ENCODE measurements around the gene PPA2.
"Not testable (repeated sequence)": the region's sequence is repeated elsewhere in the genome, so short reads cannot be mapped to it uniquely, and the experiment has no call there.

PPA2 gene

DNA sequence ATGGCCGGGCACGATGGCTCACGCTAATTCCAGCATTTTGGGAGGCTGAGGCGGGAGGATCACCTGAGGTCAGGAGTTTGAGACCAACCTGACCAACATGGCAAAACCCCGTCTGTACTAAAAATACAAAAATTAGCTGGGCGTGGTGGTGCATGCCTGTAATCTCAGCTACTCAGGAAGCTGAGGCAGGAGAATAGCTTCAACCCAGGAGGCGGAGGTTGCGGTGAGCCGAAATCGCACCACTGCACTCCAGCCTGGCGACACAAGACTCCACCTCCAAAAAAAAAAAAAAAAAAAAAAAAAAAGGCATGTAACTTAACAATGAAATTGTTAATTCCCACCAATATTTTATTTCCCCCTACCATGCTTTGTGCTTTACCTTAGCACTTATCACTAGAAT is 15.3 kb downstream of the PPA2 start:
- DNase-seq (ENCODE audit: low spot score) = not testable (repeated sequence)

DNA sequence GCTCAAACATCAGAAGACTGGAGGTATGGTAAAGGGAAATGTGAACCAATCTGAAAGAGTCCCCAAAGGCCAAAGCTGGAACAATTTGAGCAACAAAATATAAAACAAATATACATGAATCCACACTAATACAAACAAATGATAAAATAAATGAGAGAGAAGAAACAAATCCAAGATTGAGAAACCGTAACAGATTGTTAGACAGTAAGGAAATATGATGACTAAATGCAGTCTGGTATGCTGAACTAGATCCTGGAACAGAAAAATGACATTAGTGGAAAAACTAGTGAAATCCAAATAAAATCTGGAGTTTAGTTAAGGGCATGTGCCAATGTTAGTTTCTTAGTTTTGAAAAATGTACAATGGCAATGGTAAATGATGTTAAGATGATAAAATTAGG is 15.9 kb downstream of the PPA2 start:
- no peak for DNase-seq (ENCODE audit: low spot score)

DNA sequence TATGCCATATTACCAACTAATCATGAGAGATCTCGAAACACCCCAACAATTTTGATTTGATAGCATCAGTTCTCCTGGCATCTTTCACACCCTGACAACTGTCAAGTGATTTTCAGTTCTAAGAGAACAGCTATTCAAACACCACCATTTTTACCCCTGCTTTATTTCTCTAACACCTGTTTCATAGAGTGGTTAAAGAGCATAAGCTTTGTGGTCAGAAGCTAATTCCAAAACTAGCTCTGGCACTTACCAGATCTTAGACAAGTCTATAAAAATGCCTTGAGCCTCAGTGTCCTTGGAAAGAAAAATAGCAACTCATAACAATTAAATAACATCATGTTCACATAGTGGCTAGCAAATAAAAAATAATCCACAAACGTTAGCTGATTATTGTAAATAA is 17.9 kb downstream of the PPA2 start:
- no peak for DNase-seq (ENCODE audit: low spot score)

DNA sequence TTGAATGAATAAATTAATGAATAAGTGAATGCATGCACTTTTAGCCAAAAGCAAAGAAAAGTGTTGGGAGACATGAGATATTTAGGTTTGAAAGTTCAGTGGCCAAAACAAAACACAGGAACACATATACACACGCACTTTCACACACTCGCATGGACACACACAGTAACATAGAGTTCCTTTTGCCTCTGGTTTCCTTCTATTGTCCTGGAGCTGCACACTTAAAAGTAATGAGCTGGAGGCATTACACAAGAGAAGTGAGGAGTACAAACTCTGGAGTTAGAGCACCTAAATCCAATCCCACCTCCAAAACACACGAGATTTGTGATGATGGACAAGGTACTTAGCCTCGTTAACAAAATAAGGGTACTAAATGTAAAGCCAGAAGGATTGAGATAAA is 18.7 kb downstream of the PPA2 start:
- no peak for DNase-seq (ENCODE audit: low spot score)

DNA sequence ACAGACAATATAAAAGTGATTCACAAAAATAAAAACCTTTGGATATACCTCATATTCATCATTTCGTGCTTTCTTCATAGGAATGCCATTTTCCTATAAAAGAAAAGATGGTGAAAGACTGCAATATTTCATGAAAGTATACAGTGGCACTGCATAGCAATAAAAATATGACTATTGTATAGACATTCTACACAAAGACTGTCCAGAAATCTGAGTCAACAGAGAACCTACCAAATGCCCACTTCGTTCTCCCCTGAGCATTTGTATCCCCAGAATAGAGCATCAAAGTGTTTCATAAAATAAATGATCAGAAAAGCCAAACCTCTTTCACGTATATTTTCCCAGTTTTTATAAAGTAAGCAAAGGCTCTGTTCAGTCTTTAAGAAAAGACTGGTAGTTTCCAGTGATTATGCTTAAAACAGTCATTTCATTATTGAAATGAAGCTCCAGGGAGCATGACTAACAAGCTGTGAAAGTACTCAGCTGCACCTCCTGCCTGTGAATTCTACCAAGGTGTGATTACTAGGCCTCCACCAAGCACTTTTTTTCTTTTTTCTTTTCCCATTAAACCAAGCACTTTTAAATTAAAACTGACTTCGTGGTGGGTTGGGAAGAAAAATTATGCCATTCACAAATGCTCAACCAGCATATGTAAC is 20.2 kb downstream of the PPA2 start:
- no peak for DNase-seq (ENCODE audit: low spot score)

DNA sequence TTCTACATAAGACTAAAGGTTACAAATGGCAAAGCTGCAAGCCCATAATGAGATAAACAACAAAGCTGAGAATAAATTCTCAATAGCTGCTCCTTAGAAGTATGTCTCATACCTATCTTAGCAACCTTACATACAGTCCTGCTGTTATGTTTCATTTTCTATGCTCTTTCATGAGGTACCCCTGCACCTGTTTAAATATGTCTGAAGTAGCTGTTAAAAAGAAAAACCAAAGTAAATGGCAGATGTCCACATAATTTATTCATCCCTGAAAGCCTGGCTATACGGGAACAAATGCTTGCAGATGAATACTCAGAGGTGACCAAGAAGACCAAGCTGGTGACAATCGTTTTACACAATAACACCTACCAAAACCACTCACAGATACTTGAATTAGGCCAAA is 22.5 kb downstream of the PPA2 start:
- DNase-seq (ENCODE audit: low spot score) = no peak

DNA sequence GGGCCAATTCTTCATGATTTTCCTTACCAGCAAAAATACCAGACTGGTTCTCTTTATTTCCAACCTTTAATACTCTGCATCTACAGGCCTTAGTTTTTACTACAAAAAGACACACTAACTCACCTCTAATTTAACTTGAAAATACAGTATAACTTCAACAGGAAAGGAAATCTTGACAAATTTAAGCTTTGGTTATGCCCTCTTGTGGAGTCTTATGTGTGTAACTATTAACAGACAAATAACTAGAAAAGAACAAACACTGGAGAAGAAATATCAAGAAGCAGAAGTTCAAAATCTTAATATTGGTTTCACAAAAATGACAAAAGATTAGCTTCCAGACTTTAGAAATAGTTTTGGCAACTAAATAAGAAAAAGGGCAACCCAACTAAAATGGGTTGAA is 33.0 kb downstream of the PPA2 start:
- no peak for DNase-seq (ENCODE audit: low spot score)

DNA sequence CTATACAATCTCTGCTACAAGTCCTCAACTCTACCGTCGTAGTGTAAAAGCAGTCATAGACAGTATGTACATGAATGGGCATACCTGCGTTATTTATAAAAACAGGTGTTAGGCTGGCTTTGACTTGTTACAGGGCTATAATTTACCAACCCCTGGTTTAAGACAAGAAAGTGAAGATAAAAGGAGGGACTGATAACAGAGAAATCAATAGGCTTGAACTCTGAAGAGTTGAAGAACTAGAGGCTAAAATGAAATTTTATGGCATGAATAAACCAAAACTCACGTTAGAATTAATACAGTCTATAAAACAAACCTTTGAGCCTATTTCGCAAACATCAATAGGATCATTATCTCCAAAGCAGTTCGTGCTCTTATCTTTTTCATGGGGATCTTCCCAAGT is 36.2 kb downstream of the PPA2 start:
- DNase-seq (ENCODE audit: low spot score) = no peak

DNA sequence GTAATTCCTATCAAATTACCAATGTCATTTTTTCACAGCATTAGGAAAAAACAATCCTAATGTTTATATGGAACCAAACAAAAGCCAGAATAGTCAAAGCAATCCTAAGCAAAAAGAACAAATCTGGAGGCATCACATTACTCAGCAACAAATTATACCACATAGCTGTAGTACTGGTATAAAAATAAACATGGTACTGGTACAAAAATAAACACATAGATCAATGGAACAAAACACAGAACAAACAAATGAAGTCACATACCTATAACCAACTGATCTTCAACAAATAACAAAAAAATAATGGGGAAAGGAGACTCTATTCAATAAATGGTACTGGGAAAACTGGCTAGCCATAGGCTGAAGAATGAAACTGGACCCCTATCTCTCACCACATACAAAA is 37.4 kb downstream of the PPA2 start:
- DNase-seq (ENCODE audit: low spot score) = no peak

DNA sequence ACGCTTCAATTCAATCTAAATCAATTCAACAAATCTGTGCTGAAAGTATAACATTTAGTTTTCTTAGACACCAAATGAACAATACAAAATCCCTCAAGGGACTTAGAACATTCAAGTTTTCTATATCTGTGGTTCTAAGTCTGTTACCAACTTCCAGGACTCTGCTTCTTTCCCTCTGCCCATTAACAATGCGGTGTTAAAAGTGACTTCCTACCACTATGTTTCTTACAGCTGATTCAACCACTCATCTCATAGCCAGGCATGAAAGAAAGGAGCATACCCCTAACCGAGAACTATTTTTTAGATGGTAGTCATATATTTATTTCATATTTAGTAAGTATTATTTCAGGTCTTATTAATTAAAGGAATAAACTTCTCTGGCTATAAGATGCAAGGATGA is 38.9 kb downstream of the PPA2 start:
- no peak for DNase-seq (ENCODE audit: low spot score)

DNA sequence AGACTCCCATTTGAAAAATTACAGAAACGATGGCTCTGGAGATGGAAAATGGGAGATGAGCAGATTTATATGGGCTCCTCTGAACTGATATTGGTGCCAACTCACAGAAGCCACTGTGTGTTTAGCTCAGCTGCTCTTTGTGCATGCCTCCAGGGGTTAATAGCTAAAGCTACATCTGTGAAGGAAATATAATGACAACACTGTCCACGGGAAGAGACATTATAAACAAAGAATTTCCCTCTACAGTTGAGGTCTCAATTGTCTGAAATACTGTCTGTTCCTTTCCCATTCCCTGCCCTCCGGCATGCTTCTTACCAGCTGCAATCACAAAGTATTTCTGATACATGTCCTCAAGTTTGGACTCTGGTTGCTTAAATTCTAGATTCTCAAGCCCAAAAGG is 40.4 kb downstream of the PPA2 start:
- DNase-seq (ENCODE audit: low spot score) = no peak

DNA sequence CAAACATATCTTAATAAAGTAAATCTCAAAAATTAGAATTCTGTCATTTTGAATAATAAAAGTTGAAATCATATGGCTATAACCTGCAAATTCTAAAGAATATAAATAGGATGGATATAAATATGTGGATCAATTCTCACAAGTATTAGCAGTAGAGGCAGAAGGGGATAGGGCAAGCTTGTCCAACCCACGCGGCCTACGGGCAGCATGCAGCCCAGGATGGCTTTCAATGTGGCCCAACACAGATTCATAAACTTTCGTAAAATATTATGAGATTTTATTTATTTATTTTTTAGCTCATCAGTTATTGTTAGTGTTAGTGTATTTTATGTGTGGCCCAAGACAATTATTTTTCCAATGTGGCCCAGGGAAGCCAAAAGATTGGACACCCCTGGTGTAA is 41.4 kb downstream of the PPA2 start:
- DNase-seq (ENCODE audit: low spot score) = no peak

DNA sequence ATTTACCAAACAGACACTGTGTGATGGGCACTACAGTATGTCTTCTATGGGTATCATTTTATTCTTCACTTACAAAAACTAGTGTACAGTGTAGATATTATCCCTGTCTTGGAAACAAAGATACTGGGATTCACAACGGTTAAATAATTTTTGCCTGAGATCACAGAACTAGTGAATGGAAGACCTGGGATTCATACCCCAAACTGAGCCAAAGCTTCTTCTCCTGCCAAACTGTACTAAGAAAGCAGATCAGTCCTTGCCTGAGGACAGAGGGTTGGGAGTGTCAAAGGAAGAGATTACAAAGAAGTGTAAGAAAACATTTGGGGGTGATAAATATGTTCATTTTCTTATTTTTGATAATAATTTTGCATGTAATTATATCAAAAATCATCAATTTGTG is 43.1 kb downstream of the PPA2 start:
- DNase-seq (ENCODE audit: low spot score) = no peak

DNA sequence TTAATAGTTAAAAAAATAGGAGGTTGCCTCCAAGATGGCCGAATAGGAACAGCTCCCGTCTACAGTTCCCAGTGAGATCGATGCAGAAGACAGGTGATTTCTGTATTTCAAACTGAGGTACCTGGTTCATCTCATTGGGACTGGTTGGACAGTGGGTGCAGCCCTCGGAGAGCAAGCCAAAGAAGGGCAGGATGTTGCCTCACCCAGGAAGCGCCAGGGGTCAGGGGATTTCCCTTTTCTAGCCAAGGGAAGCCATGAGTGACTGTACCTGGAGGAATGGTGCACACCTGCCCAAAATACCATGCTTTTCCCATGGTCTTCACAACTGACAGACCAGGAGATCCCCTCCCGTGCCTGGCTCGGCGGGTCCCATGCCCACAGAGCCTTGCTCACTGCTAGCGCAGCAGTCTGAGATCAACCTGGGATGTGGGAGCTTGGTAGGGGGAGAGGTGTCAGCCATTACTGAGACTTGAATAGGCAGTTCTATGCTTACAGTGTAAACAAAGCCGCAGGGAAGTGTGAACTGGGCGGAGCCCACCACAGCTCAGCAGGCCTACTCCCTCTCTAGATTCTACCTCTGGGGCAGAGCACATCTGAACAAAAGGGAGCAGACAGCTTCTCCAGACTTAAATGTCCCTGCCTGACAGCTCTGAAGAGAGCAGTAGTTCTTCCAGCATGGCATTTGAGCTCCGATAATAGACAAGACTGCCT is 47.5 kb downstream of the PPA2 start:
- no peak for DNase-seq (ENCODE audit: low spot score)

DNA sequence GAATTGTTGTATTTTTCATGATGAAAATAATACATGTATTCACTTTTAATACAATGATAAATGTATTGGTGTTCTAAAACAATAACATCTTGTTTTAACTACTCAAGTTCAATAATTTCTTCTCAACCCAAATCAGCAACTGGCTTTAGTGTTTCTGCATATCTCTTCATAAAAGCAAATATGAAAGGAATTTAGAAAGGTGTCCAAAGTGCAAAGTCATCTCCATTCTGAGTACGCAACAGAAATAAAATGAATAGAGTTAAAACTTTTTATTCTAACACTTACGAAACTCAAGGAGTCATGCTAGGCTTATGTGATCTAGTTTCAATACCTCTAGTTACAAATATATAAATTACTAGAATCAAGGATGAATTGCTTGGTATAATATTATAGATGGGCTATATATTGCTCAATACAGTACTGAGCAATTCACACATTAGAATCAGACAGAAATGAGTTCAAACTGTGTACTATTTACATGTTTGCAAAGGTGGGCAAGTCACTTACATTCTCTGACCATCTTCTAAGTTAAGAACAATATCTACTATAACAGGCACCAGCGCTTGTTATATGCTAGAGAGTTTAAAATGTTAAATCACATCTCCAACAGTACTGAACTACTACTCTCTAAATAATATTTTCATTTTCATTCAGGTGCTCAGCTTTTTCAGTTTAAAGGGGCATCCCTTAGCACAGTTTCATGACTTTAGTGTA is 51.5 kb downstream of the PPA2 start:
- DNase-seq (ENCODE audit: low spot score) = no peak

DNA sequence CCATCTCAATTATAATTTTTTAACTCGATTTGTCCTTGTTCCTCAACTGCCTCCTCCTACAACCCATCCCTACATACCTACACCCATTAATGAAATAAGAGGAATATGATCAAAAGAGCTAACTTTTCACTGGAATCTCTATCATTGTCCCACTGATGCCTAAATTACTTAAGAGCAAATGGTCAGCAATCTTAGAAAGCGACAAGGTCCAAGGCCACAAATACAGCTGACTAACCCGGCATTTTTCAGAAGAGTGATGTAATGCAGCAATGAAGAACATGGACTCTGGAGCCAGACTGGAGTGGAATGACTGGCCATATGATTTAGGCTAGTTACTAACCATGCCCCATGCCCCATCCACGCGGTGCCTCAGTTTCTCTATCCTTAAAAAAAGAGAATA is 56.2 kb downstream of the PPA2 start:
- DNase-seq (ENCODE audit: low spot score) = no peak

DNA sequence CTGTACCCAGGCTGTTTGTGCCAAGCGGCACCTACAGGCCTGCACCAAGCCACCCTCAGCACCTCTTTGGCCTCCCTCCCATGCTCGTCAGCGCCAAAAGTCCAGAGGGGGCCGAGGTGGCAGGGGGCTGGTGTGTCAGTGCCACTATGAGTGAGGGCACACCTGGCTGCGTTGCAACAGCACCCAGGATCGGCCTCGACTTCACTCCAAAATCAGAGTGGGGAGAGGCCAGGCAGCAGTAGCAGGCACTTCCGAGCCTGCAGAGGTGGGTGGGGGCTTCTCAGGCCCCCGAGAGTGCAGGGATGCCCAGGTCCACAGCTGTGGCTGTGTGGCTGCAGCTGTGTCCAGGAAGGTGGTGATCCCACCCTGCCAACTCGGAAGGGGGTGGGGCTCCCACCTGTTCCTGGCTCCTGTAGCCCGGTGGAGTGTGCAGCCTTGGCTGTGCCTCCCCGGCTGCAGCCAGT is 58.5 kb downstream of the PPA2 start:
- no peak for DNase-seq (ENCODE audit: low spot score)

DNA sequence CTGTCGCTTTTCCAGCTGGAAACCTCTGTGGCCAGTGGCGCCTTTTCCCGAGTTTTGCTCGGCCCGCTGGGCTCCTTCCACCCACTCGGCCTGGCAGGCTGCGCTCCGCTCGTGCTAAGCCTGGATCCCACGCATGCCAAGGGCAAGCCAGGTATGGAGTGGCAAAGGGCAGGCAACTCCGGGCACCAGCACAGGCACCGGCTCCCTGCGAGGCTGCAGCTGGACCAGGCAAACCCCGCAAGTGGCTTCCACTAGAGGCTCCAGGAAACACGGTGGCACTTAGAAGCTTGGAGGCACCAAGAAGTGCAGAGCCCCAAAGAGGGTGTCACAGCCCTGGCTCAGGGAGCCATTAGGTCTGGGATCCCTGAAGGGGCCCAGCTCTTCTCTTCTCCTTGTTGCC is 59.5 kb downstream of the PPA2 start:
- DNase-seq (ENCODE audit: low spot score) = no peak

DNA sequence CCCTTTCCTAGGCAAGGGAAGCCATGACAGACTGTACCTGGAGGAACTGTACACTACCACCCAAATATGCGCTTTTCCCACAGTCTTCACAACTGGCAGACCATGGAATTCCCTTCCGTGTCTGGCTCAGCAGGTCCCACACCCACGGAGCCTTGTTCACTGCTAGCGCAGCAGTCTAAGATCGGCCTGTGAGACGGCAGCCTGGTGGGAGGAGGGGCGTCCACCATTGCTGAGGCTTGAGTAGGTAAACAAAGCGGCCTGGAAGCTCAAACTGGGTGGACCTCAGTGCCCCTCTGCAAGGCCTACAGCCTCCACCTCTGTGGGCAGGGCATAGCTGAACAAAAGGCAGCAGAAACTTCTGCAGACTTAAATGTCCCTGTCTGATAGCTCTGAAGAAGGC is 64.7 kb downstream of the PPA2 start:
- DNase-seq (ENCODE audit: low spot score) = not testable (repeated sequence)

DNA sequence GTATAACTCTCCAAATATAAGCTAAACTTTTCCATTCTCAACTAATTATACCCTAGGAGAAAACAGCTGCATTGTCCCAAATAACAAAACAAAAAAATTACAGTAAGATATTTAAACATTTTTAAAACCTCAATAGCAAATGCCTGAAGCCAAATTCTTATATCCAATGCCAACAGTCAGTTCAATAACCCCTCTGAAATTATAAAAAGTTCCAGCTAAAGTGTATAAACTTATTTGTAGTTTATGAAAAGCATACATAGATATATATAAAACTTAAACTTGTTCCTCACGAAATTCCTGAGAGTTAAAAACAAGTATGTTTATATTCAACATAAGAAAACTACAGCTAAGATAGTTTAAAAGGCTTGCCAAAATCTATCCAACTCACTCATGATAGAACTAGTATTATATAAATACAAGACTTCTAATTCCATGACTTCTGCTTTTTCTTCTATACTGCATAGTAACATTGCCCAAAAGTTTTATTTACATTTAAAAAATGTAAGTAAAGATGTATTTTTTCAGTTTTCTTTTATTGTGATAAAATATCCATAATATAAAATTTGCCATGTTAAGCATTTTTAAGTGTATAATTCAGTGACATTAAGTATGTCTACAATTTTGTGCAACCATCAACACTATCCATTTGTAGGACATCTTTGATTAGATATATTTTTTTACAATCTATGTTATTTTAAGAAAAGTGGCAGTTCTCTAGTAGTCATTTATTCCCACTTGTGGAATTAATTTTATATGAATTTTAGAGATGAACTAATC is 72.8 kb downstream of the PPA2 start:
- no peak for DNase-seq (ENCODE audit: low spot score)

DNA sequence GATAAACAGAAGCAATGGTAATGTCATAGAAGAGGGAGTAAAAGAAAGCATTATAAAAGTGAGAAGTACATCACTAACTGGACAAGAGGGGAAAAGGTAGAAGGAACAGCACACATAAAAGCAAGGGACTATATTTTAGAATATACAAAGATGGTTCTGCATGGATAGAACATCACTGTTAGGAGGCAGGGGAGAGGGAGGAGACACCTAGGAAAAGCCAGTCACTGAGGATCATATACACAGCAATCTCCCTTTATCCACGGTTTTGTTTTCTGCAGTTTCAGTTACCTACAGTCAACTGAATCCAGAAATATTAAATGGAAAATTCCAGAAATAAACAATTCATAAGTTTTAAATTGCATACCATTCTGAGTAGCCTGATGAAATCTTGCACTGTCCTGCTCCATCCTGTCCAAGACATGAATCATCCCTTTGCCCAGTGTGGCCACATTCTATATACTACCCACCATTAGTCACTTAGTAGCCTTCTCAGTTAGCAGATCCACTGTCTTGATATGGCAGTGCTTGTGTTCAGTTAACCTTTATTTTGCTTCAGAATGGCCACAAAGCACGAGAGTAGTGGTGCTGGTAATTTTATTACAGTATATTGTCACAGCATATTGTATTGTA is 74.2 kb downstream of the PPA2 start:
- DNase-seq (ENCODE audit: low spot score) = no peak

DNA sequence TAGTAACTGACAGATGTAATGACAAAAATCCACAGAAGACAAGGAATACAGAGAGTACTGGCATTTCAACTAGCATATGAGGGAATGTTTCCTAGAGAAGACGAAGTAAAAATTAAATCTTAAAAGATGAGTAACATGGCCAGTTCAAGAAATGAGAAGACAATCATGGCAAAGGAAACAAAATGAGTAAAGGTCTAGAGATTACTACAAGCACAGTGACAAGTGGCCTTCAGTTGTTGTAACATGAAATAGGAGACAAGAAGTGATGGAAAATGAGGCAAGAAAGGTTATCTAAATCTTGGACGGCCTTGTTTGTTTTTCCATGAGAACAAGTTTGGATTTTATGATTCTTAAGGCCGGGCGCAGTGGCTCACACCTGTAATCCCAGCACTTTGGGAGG is 81.0 kb downstream of the PPA2 start:
- DNase-seq (ENCODE audit: low spot score) = no peak
